Panc1 (cell line): ENCODE measurements around the gene LMF1.

Experiments used
- CTCF ChIP-seq: fragments of 450-650 bp; IDR thresholded peaks from 2 replicates; pipeline ENCODE4 v1.5.1; 2017; ENCODE audit warnings: mild to moderate bottlenecking
- POLR2AphosphoS5 ChIP-seq: IDR thresholded peaks from 2 replicates; pipeline ENCODE4 v1.6.1; 2012; ENCODE audit warnings: mild to moderate bottlenecking, low read depth, low read length, moderate library complexity
- REST ChIP-seq, 2 experiments: IDR thresholded peaks; 2 replicates each; pipeline ENCODE4 v1.6.1; 2011 to 2012; ENCODE audit warnings: low read depth in 2 of 2, control low read depth in 1 of 2, low read length in 1 of 2, mild to moderate bottlenecking in 1 of 2, moderate library complexity in 1 of 2; ENCODE audit not compliant: insufficient read depth in 1 of 2
- SIN3A ChIP-seq: IDR thresholded peaks from 2 replicates; pipeline ENCODE4 v1.6.1; 2012; ENCODE audit warnings: low read depth, mild to moderate bottlenecking, low read length, moderate library complexity, borderline replicate concordance; ENCODE audit not compliant: insufficient read depth
- TCF7L2 ChIP-seq: IDR thresholded peaks from 2 replicates; pipeline ENCODE4 v1.6.1; 2011; ENCODE audit warnings: mild to moderate bottlenecking, low read depth, low read length, inconsistent platforms

- TF ChIP-seq CTCF (no peak), POLR2AphosphoS5 (no peak), REST (IDR thresholded peaks at IDR 0.05; ENCODE audit: insufficient read depth in 1 of 2, low read depth in 2 of 2, low read length in 1 of 2) (no peak), TCF7L2 (no peak), SIN3A (no peak)
These were observed 99.8 kb downstream of the LMF1 start for GRCh38 chr16:870856-871561.
